Amniotic stem cell (primary cell): ENCODE measurements around the gene GABRD.

Experiments used
- DNase-seq: peaks from one replicate; lab custom pipeline; 2025; lab: John Stamatoyannopoulos, UW

The GABRD gene

GRCh38 chr1:2076826-2077225 is 57.7 kb downstream of the GABRD start:
- no peak for DNase-seq

GRCh38 chr1:2078170-2078569 is 59.0 kb downstream of the GABRD start:
- DNase-seq = no peak

GRCh38 chr1:2079396-2080085 is 60.4 kb downstream of the GABRD start:
- no peak for DNase-seq

- DNase-seq = no peak
Measured at GRCh38 chr1:2080140-2080539, 61.0 kb downstream of the GABRD start.
